Renal cortex interstitium (tissue), 3 donors: Measurements from ENCODE around the gene TDRD15. TPM values are rescaled to one million over a fixed set of nuclear protein-coding genes. Genes with fewer than 3 reads are reported as not detected.

Source experiments
- polyA plus RNA-seq, 3 donors: library from polyadenylated mRNA; unstranded; fragments of 120-200 nt; gene quantifications; one replicate each; pipeline ENCODE4 v1.2.1, GENCODE V29; 2013; ENCODE audit not compliant: insufficient read length in 3 of 3

The TDRD15 gene
- polyA plus RNA-seq, 3 donors = 0.01 to 0.03 TPM; not detected in 1

Other genes starting within 250 kb of the TDRD15 start
- 1 to 10 TPM; 1.5 to 4.7 (median 3.1) TPM for gene APOB, start 79.9 kb upstream of the TDRD15 start, polyA plus RNA-seq